Gastrocnemius medialis (tissue), 4 donors: Measurements from ENCODE around the gene CBARP. TPM values are rescaled to one million over a fixed set of nuclear protein-coding genes. Genes with fewer than 3 reads are reported as not detected.
A peak's percentile ranks its signal among the peaks of the same experiment; 100 is the strongest.

Experiments used
- ATAC-seq, 2 donors: fragments of 150-250 bp; one replicate each; pipeline ENCODE4 v1.9.1; 2016
- DNase-seq, 2 donors: peaks; one replicate each; pipeline ENCODE4 v3.0.0-alpha.2; 2019
- H3K27ac ChIP-seq, 4 donors: fragments of 200-600 bp; sonication (generic); 1 replicate in 1 of 4; 2 replicates in 3 of 4; pipeline ENCODE4 v1.5.1; 2016 to 2018; ENCODE audit warnings: mild to moderate bottlenecking in 2 of 4, moderate library complexity in 1 of 4
- H3K27me3 ChIP-seq, 3 donors: fragments of 200-600 bp; sonication (generic) in 2 of 3; 1 replicate in 1 of 3; 2 replicates in 2 of 3; pipeline versions ENCODE4 v1.5.1 to v1.6.0; 2016 to 2019; ENCODE audit warnings: mild to moderate bottlenecking in 1 of 3, moderate library complexity in 1 of 3
- H3K36me3 ChIP-seq, 2 donors: fragments of 200-600 bp; sonication (generic) in 1 of 2; one replicate each; pipeline ENCODE4 v1.5.1; 2017 to 2018
- H3K4me1 ChIP-seq, 2 donors: fragments of 200-600 bp; sonication (generic) in 1 of 2; one replicate each; pipeline ENCODE4 v1.5.1; 2016 to 2017; ENCODE audit warnings: mild to moderate bottlenecking in 2 of 2
- H3K4me3 ChIP-seq, 4 donors: fragments of 200-600 bp; sonication (generic) in 3 of 4; 1 replicate in 1 of 4; 2 replicates in 3 of 4; pipeline ENCODE4 v1.5.1; 2016 to 2019; ENCODE audit warnings: mild to moderate bottlenecking in 2 of 4
- H3K9me3 ChIP-seq, 3 donors: fragments of 200-600 bp; sonication (generic) in 2 of 3; 1 replicate in 1 of 3; 2 replicates in 2 of 3; pipeline ENCODE4 v1.5.1; 2016 to 2019
- CTCF ChIP-seq, 5 experiments: fragments of 450-650 bp in 3 of 5; fragments of 200-600 bp in 2 of 5; sonication (generic) in 2 of 5; IDR thresholded peaks in 4 of 5; conservative IDR thresholded peaks in 1 of 5; 1 replicate in 4 of 5; 2 replicates in 1 of 5; pipeline ENCODE4 v1.5.1; 2016 to 2019; ENCODE audit warnings: antibody characterized with exemption in 5 of 5, mild to moderate bottlenecking in 3 of 5, moderate library complexity in 3 of 5
- POLR2A ChIP-seq, 2 donors: fragments of 450-650 bp; IDR thresholded peaks; one replicate each; pipeline ENCODE4 v1.6.1; 2017; ENCODE audit warnings: antibody characterized with exemption in 2 of 2, mild to moderate bottlenecking in 2 of 2, moderate library complexity in 2 of 2
- in situ Hi-C, 4 donors: fragments of 200-750 bp; cut with MboI; loops; one replicate each; pipeline versions ENCODE4 v1.15.0 to v1.8.0; 2017; ENCODE audit warnings: low sequenced_read_pairs in 4 of 4
- intact Hi-C: fragments of 100-400 bp; cut with DNase I; formaldehyde crosslinking; loops from one replicate; pipeline ENCODE4 v1.15.1; 2023; ENCODE audit warnings: low total_unique reads
- total RNA-seq, 4 donors: library from RNA; depleted of rRNA; stranded (reverse); fragments of >200 nt; gene quantifications; one replicate each; pipeline versions ENCODE4 v1.1.0 to v1.2.3, GENCODE V29; 2016

Gene CBARP
- total RNA-seq, 4 donors from 2014 or later = 0.10 to 1.3 (median 0.53) TPM

- Histone ChIP-seq H3K36me3 (no peaks in the 10 kb centered on the region), H3K27ac (peak overlapping the region; percentile 93 to 100 (median 97)), H3K4me3 (peak overlapping the region; percentile 53 to 97 (median 78)), H3K27me3 (no peaks in the 10 kb centered on the region), H3K4me1 (peaks cover 60 to 63% of the 10 kb centered on the region in 2 donors), H3K9me3 (no peaks in the 10 kb centered on the region)
- ATAC-seq = peak; percentile 19 to 21
- in situ Hi-C loops (no loop called here), intact Hi-C loops (loop anchor here (5.0 to 10.0 kb wide), 2 partner anchors 817 to 919 kb away; partner anchors contain the start of gene DOT1L)
- DNase-seq = peak; percentile 97 to 100
- peak; percentile 93 to 94 for TF ChIP-seq POLR2A (IDR thresholded peaks at IDR 0.05)
- no peak for TF ChIP-seq CTCF (IDR thresholded peaks at IDR 0.05 in 4 of 5, conservative IDR thresholded peaks at IDR 0.05 in 1 of 5)
These were observed 7.9 kb upstream of the CBARP start for GRCh38 chr19:1245494-1246264.

GRCh38 chr19:1244693-1245451 is 7.1 kb upstream of the CBARP start:
- Histone ChIP-seq H3K4me1 (peaks cover 62 to 66% of the 10 kb centered on the region in 2 donors), H3K27ac (peak overlapping the region; percentile 93 to 100 (median 97)), H3K9me3 (no peaks in the 10 kb centered on the region), H3K36me3 (no peaks in the 10 kb centered on the region), H3K27me3 (no peaks in the 10 kb centered on the region), H3K4me3 (peak overlapping the region; percentile 53 to 97 (median 78))
- intact Hi-C loops = loop anchor here (1.0 to 10.0 kb wide), 5 partner anchors 22 to 920 kb away; partner anchors contain the start of genes DOT1L and SBNO2
- ATAC-seq = peak in 1 of 2 donors; percentile 5
- in situ Hi-C loops = no loop called here
- TF ChIP-seq CTCF (IDR thresholded peaks at IDR 0.05 in 4 of 5, conservative IDR thresholded peaks at IDR 0.05 in 1 of 5) = peak in 1 of 5 experiments; percentile 4
- TF ChIP-seq POLR2A (IDR thresholded peaks at IDR 0.05) = peak; percentile 19 to 38
- DNase-seq = peak; percentile 60 to 95

GRCh38 chr19:1243768-1244692 is 6.2 kb upstream of the CBARP start:
- Histone ChIP-seq H3K27ac (peak overlapping the region; percentile 93 to 100 (median 97)), H3K4me3 (peak overlapping the region; percentile 75 to 97 (median 81)), H3K27me3 (no peaks in the 10 kb centered on the region), H3K36me3 (no peaks in the 10 kb centered on the region), H3K4me1 (peaks cover 62 to 66% of the 10 kb centered on the region in 2 donors), H3K9me3 (no peaks in the 10 kb centered on the region)
- in situ Hi-C loops = no loop called here
- intact Hi-C loops = loop anchor here (1.0 to 10.0 kb wide), 4 partner anchors 23 to 921 kb away; partner anchors contain the start of genes DOT1L and SBNO2
- DNase-seq (peak; percentile 90 to 96), ATAC-seq (peak; percentile 21)
- peak; percentile 98 to 100 (median 99) for TF ChIP-seq CTCF (IDR thresholded peaks at IDR 0.05 in 4 of 5, conservative IDR thresholded peaks at IDR 0.05 in 1 of 5)
- no peak for TF ChIP-seq POLR2A (IDR thresholded peaks at IDR 0.05)
